KBM-7 (cell line): ENCODE data around the gene COL17A1.

Experiments
- DNase-seq: peaks from one replicate; pipeline ENCODE4 v3.0.0-alpha.2; 2015
- in situ Hi-C: fragments of 300-500 bp; cut with MboI; formaldehyde crosslinking; loops from 2 replicates; pipeline ENCODE4 v1.14.3; 2020; ENCODE audit warnings: low sequenced_read_pairs, low pct_unique_long_range_greater_than_20kb, mixed read lengths

Gene COL17A1

DNA sequence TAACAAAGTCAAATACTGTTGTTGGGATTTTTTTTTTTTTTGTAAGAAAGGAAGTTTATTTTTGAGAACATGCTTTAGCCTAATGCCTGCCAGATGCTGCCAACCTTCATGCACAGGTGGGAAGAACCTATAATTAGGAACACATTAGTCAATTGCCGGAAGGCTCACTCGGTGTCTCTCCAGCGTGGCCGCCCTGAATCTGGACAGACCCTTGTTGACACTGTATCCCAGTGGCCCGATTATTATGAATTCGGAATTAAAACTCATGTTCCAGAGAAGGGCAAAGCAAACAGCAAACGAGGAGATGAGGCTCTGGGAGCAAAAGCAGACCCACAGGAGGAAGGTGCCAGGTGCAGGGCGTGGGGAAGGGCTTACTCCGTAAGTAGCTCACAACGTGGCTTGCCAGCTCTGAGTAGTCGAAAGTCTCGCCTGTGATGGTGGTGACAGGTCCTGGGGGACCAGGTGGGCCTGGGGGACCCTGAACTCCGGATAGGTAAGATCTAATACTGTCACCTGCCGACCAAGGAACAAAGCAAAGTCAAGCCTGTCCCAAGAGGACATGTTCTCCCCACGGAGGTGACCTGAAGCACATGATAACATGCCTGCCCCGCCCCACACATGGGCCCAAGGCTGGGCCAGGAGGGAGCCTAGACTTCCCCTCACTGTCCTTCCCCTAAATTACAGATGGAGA lies 48.3 kb downstream of the COL17A1 start:
- DNase-seq, result no peak
- in situ Hi-C loops, result no loop called here

DNA sequence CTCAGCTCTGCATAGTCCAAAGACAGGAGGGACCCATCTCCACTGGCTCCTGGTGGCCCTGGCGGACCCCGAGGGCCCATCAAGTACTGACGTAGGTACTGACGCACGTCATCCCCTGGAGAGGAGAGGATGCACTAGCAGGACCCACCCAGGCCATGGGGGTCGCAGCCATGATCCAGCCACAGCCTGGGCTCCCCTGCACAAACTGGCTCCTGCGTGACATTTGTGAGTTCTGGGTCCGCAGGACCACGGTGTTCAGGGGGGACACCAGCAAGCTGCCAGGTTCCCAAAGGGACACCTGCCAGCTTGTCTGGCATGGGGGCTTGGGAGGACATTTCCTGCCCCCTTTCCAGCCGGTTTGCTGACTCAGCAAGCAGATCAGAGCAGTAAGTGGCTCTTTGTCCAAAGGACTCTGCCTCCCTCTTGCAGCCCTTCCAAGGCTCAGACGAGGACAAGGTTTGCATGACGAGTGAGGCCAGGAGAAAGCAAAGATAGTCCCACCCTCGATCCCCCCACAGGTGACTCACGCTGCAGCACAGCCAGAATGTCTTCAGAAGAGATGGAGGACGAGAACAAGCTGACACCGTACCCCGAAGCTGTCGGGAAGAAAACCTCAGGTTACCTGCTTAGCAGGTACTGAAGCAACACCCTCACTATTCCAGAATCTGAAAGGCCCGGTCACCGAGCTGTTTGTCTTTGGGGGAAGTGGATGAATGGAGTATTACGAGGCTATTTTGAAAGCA lies 49.0 kb downstream of the COL17A1 start:
- in situ Hi-C loops, result no loop called here
- DNase-seq, result no peak

DNA sequence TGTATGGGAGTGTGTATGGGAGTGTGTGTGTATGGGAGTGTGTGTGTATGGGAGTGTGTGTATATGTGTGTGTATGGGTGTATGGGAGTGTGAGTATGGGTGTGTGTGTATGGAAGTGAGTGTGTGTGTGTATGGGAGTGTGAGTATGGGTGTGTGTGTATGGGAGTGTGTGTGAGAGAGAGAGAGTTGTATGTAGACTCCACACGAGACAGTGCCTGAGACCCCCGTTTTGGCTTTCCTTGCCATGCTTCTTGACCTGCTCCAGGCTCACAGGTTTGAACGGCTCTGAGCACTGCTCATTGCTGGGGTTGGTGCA lies 49.7 kb downstream of the COL17A1 start:
- in situ Hi-C loops, result no loop called here
- DNase-seq, result no peak

DNA sequence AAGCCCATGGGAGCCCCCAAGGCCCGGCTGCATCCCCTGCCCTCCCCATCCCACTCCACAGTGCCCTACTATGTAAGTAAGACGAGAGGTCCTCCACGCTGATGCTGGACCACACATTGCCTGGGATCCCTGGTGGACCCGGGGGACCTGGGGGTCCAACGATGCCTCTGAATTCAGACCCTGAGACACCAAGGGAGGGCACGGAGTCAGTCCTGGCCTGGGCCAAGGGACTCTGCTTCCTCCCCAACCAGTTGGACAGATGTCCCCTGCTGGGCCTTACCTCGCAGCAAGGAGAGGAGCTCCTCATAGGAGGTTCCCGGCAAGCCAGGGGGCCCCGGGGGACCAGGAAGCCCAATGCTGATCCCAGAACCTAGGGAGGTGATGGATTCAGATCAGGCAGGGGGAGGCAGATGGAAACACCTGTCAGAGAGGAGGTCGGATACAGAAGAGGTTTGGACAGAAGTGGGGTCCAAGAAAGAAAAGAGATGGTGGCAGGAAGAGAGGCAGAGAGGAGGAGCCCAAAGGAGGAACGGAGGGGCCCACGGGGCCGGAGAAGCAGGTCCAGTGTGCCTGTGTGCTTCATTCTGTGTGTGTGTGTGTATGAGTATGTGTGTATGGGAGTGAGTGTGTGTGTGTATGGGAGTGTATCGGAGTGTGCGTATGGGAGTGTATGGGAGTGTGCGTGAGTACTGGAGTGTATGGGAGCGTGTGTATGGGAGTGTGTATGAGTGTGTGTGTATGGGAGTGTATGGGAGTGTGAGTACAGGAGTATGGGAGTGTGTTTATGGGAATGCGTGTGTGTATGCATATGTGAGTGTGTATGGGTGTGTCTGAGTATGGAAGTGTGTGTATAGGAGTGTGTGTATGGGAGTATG lies 50.2 kb downstream of the COL17A1 start:
- no peak for DNase-seq
- in situ Hi-C loops, result no loop called here

DNA sequence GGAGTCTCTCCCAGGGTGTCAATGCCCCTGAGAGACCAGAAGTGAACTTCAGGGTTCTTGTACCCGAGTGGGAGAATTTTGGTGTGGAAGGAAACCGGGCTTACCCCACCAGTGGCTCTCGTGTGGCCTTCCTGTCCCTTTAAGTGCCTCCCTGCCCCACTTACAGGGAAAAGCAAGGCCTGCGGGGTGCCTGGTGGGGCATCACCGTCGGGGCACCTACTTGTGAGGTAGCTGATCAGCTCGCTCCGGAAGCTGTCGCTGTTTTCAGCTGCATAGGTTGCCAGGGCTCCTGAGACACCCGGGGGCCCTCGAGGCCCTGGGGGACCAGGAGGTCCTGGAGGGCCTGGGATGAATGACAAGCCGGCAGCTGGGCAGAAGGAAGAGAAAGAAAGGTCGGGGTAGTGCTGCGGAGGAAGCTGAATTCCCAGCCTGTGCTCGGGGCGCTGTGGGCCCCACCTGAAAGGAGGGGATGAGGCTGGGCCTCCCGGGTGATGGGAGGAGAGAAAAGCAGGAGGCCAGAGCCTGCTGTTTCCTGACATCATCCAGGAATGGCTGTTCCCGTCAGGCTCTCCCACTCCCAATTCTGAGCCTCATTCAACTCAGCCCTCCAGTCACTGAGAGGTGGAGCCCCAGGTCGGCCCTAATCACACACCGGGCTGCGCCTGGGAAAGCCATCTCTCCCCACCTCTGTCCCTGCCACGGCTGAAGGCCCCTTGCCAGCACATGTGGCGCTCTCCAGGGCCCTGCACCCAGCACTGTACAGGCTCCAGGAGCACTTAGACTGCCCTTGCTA lies 51.1 kb downstream of the COL17A1 start:
- no peak for DNase-seq
- in situ Hi-C loops, result no loop called here

DNA sequence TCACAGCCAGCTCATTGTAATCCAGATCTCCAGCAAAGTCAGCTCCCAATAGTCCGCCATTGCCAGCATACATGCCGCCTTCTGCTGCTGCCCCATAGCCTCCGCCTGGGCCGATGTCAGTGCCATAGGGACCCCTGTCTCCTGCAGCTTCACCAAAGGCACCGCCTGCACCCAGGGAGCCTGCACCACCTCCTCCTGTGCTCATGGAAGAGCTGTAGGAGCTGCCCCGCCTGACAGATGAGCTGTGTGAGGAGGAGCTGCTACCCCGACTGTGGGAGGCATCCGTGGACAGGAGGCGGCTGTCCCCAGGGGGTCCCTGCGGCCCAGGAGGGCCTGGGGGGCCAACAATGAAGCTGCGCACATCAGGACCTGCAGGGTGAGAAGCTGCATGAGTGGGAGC lies 51.7 kb downstream of the COL17A1 start:
- in situ Hi-C loops, result no loop called here
- no peak for DNase-seq

DNA sequence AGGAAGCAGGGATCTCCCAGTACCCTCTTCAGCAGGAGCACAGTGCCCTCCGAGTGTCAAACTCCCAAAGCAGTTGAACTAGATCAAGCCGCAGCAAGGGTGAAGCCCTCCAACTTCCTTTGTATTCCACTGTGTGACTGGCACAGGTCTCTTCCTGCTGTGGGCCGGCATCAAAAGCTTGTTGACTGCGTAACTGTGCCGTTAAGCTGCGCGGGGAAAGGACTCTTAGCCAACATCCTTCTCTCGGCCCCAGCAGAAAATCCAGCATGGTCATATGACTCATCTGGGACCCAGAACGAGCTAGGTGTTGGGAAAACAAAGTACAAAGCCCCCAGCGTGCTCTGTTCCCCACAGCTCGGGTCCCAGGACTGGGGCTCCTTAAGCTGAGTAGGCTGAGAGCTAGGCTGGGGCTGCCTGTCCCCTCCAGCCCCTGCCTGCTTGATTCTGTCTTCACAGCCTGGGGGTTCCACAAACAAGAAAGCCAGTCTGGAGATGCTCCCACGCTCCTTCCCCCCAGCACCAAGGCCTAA lies 52.2 kb downstream of the COL17A1 start:
- no peak for DNase-seq
- in situ Hi-C loops, result no loop called here

DNA sequence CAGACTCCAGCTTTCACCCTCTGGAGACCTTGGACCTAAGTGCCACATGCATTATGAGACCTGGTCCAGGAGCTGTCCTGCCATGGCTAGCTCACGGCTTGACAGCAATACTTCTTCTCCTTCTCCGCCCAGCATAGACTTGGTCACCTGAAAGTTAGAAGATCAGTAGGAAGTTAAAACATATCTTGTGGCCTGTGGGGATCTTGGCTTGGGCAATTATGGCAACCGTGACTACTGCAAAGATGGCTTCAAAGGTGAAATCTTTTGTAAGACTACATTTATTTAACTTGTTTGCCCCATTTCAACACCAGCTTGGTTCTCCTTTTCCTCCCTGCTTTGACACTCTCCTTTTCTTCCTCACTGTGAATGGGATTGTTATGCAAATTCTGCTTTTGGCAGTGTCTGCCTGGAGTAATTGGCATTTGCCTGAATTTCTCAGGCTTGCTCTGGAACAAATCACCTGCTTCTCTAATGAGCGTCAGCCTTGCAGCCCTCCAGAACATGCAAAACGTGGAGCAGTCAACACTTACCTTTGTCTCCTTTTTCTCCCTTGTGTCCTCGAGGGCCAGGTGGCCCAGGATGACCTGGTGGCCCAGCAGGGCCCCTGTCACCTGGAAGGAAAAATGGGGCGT lies 53.4 kb downstream of the COL17A1 start:
- no peak for DNase-seq
- in situ Hi-C loops, result no loop called here

DNA sequence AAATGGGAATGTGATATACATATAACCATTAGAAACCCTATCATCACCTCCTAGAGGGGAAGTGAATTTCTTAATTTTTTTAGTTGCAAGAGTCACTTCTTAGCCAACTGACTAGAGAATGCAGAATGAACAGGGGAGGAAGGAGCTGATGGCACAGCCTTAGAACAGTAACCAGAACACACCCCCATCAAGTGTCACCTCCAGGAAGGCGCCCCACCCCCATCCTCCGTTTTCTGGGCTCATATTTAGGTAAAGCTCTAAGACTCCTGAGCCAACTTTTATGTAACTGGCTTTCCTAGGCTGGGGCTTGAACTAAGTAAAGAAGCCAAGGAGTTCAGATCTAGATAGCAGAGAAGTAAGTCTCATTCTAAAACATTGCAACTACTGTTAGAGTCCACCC lies 54.0 kb downstream of the COL17A1 start:
- DNase-seq, result no peak
- in situ Hi-C loops, result no loop called here

DNA sequence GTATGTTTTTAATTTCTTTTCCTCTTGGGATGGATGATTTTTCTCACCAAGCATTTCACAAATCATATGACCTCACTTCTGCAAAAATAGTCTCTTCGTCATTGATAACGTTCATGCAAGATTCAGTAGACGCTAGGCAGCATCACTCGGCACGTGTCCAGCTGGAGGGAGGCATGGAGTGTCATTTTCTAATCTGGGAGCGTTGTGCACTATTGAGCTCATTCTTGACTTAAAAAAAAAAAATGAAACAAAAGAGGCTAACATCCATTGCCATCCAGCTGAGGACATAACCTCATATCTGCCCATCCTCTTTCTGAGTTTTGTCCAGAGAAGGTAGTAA lies 56.2 kb downstream of the COL17A1 start:
- no peak for DNase-seq
- in situ Hi-C loops, result no loop called here

DNA sequence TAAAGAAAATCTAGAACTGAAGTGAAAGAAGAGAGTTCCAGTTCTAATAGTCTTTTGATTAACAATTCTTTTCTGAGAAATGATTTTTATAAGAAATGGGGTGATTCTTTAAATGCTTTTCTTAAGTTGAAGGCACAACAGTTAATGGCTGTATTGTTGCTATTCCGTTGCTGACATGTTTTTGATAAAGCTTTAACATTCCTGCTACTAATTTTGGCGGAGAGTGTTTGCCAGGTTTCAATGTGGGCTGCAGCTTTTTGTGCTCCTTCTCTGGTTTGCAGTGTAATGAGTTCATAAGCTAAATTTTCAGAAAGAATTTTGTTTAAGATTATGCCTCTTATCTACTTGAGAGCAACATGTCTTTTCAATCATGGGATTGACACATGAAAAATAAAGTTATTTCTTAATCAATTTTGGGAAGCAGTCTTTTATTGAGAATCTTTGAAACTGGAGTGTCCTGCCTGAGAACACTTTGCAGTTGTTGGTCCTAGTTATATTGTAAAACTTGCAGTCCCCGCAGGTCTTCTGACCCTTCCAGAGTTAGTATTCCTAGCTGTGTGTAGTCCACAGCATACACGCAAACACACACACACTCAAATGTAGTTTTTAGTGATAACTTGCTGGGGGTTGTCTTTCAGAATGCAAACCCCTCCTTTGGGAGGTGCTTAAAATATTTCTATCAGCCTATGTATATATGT lies 56.7 kb downstream of the COL17A1 start:
- in situ Hi-C loops, result no loop called here
- DNase-seq, result no peak

DNA sequence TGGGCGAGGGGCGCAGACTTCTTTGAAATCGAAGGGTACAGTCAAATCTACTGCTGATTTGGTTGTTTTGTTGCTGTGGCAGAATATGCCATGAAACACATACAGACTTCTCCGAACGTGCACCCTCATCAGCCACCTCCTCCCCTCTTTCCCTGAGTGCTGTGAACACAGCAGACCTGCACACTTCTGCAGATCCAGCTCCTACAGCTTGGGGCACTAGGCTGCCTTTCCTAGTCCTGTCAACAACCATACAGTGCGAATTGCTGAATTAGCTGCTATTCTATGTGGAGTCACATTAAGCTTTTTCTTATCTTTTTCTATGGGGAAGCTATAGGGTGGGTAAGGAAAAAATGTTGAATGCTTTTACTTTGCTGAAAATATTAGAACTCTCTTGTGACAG lies 57.5 kb downstream of the COL17A1 start:
- in situ Hi-C loops, result no loop called here
- DNase-seq, result no peak

DNA sequence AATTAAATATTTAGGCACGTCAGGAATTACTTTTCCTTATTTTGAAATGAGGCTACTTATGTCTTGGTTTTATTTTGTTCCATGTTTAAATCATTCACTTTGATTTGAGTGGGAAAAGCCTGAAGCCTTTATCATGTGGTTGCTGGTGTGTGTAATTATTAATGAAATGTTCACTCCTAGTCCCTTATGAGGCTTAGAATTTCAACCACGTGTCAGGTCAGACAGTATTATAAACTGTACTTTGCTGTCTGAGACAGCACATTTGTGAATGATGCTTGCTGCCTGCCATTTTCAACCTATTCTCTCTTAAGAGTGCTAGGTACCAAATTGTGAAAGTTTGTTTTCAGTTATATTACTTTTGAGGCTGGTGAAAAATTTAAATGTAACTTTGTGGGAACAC lies 58.9 kb downstream of the COL17A1 start:
- in situ Hi-C loops, result no loop called here
- no peak for DNase-seq

DNA sequence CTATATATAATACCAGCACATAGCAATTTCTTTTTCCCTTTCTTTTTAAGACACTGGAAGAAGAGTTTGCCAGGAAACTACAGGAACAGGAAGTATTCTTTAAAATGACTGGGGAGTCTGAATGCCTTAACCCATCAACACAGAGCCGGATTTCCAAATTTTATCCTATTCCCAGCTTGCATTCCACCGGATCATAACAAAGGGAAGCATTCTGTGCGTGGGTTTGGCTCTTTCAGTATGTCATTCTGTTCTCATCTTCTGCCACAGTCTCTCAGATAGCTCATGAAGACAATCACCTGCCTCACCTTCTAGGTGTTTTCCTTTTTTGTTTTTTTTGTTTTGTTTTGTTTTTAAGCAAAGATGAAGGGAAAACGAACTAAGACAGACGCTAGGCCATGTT lies 60.2 kb downstream of the COL17A1 start:
- DNase-seq, result no peak
- in situ Hi-C loops, result no loop called here

DNA sequence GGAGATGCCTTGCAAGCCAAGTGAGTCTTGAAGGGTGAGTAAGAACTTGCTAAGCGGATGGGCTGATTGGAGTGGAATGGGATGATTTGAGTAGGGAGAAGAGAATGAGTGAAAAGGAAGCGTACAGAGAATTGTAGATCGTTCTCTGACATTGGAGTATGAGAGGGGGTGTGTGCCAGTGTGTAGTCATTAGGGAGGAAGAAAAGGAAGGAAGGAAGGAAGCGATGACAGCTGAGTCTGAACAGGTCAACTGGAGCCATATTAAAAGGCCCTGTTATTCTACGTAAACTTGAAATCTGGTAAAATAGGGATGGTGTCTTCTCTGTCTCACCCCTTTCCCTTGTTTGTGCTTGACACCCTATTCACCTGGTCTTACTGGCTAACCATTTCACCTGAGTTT lies 63.7 kb downstream of the COL17A1 start:
- in situ Hi-C loops, result no loop called here

DNA sequence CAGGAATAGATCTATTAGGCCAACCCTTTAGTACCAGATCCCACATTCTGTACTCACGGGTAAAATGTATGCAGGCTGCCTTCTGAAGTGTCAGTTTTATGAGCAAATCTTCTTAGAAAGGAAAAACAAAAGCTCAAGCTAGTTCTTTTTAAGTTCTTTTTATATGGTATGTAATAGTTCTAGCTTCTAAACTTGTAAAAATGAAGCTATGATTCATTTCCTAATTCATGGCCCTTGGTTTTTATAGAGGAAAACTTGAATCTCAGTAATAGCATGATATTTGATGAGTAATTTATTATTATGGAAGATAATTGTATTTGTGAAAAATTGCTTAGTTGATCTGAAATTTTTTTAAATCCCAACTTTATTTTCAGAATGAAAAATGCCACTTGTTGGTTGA lies 64.4 kb downstream of the COL17A1 start:
- DNase-seq, result no peak
- in situ Hi-C loops, result no loop called here

More for the DNA sequence above, 63.7 kb downstream of the COL17A1 start:
- no peak for DNase-seq

DNA sequence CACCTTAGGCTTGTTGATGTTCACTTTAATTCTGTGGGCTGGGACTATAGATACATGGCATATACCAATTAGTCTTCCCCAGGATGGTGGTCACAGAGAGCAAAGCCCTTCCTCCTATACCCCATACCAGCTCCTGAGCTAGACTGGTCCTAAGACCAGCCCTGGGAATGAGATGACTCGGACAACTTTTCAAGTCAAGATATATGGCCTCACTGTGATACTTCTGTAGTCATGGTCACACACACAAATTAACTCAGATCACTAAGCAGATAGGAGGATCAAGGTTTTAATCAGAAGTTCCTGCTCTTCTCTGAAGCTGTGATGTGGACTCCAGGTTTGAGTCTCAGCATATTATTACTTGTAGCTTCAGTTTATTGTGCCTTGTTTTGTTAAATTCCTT lies 65.7 kb downstream of the COL17A1 start:
- DNase-seq, result no peak
- in situ Hi-C loops, result no loop called here

DNA sequence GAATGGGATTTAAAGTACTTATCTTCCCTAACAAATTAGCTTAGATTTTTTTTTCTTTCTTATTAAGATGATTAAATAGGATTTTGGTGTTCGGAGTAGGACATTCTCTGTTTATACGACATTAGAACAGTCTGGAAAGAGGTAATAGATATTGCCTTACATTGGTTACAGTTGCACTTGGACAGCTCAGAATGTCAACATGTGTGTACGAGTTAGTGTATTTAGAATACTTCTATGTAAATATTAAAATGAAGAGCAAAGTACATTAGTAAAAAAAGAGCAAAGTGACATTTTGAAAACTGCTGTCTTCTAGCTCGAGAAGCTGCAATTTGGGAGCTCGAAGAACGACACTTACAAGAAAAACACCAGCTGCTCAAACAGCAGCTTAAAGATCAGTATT lies 67.2 kb downstream of the COL17A1 start:
- in situ Hi-C loops, result no loop called here
- no peak for DNase-seq
